ENCODE measurements around the gene SNX9.

DNA sequence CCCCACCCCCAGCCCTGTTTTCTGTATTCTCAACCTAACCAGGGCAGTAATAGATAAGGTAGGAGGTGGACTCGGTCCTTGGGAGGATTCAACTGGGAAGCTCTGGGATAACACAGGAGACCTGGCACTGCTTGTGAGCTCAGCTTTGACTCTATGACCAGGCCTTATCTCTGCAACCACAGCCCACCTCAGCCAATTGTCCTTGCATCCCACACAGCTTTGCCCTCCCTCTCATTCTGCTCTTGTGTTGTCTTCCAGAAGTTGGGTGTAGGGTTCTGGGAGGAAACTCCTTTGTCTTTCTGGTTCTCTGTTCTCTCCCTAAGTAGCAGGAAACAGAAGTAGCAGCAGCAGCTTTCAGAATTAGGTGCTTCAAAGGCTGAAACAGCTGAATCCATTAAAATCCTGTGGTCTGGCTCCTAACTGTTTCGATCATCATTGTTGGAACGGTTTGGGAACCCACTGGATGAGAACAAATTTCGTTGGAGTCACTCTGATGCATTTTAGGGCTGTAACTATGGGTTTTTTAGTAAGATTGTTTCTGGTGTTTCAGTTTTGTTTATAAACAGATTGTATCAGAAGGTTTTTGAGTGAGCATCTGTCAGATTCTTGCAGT is 32.4 kb upstream of the SNX9 start:
- TF ChIP-seq CEBPB (IDR thresholded peaks at IDR 0.05) = no peak
- no peak for TF ChIP-seq POLR2A (IDR thresholded peaks at IDR 0.05; ENCODE audit: low read length)
- no peak for TF ChIP-seq MAZ (IDR thresholded peaks at IDR 0.05; ENCODE audit: borderline replicate concordance, low read depth, low read length)
- TF ChIP-seq JUN (IDR thresholded peaks at IDR 0.05) = no peak
- no peak for TF ChIP-seq RAD21 (conservative IDR thresholded peaks at IDR 0.05 in 1 of 2, IDR thresholded peaks at IDR 0.05 in 1 of 2)
- no peak for TF ChIP-seq CTCF (IDR thresholded peaks at IDR 0.05)
- TF ChIP-seq ELK1 (IDR thresholded peaks at IDR 0.05; ENCODE audit: low read depth, low read length) = no peak
- TF ChIP-seq EP300 (IDR thresholded peaks at IDR 0.05) = no peak

Measured in A549 (cell line).